AG09309 (cell line): ENCODE results near the gene STX18.
A peak's percentile ranks its signal among the peaks of the same experiment; 100 is the strongest.

Source experiments
- DNase-seq: peaks from one replicate; pipeline ENCODE4 v3.0.0-alpha.2; 2010; ENCODE audit warnings: low read depth
- H3K4me3 ChIP-seq: 2 replicates; pipeline ENCODE4 v1.5.1; 2011; ENCODE audit warnings: mild to moderate bottlenecking, low read depth, low read length, moderate library complexity; ENCODE audit not compliant: control insufficient read depth
- CTCF ChIP-seq: IDR thresholded peaks from 2 replicates; pipeline ENCODE4 v1.5.1; 2011; ENCODE audit warnings: mild to moderate bottlenecking, low read depth, low read length, inconsistent platforms; ENCODE audit not compliant: insufficient read depth, control insufficient read depth; ENCODE audit errors: missing control alignments

STX18 gene

GRCh38 chr4:4437798-4438470, 103.9 kb downstream of the STX18 start:
- no peak overlapping the region for H3K4me3 ChIP-seq
- no peak for TF ChIP-seq CTCF
- no peak for DNase-seq

GRCh38 chr4:4436244-4436823, 105.5 kb downstream of the STX18 start:
- DNase-seq: no peak
- H3K4me3 ChIP-seq: no peak overlapping the region
- no peak for TF ChIP-seq CTCF

- TF ChIP-seq CTCF: no peak
- DNase-seq: no peak
- H3K4me3 ChIP-seq: no peak overlapping the region
Measured at GRCh38 chr4:4433941-4434340, 107.9 kb downstream of the STX18 start.

- DNase-seq: no peak
- TF ChIP-seq CTCF: no peak
- no peak overlapping the region for H3K4me3 ChIP-seq
Measured at GRCh38 chr4:4432341-4433125, 109.3 kb downstream of the STX18 start.

GRCh38 chr4:4430492-4431195, 111.2 kb downstream of the STX18 start:
- peak; percentile 65 for DNase-seq
- no peak overlapping the region for H3K4me3 ChIP-seq
- peak; percentile 80 for TF ChIP-seq CTCF
